Prostate gland (tissue), 2 donors: ENCODE results near the gene LMTK2. TPM values are rescaled to one million over a fixed set of nuclear protein-coding genes. Genes with fewer than 3 reads are reported as not detected.

Source experiments
- DNase-seq: peaks from one replicate; pipeline ENCODE4 v3.0.0-alpha.2; 2019; ENCODE audit warnings: low spot score
- H3K27ac ChIP-seq, 2 donors: fragments of 200-600 bp; sonication (generic); 2 replicates each; pipeline ENCODE4 v1.5.1; 2017 to 2019
- H3K27me3 ChIP-seq: fragments of 200-600 bp; sonication (generic); replicated peaks from 2 replicates; pipeline ENCODE4 v1.5.1; 2019; ENCODE audit not compliant: insufficient read depth
- H3K36me3 ChIP-seq, 2 donors: fragments of 200-600 bp; sonication (generic); 1 replicate in 1 of 2; 2 replicates in 1 of 2; pipeline versions ENCODE4 v1.5.1 to v1.8.1; 2017 to 2019
- H3K4me1 ChIP-seq: fragments of 200-600 bp; sonication (generic); replicated peaks from 2 replicates; pipeline ENCODE4 v1.5.1; 2019
- H3K4me3 ChIP-seq, 2 donors: fragments of 200-600 bp; sonication (generic); 2 replicates each; pipeline ENCODE4 v1.5.1; 2017 to 2019
- H3K9me3 ChIP-seq: fragments of 200-600 bp; sonication (generic); 2 replicates; pipeline ENCODE4 v1.5.1; 2017
- CTCF ChIP-seq, 4 experiments: fragments of 200-600 bp in 2 of 4; fragments of 450-650 bp in 2 of 4; sonication (generic) in 2 of 4; IDR thresholded peaks; 1 replicate in 3 of 4; 2 replicates in 1 of 4; pipeline ENCODE4 v1.5.1; 2016 to 2019; ENCODE audit warnings: antibody characterized with exemption in 4 of 4, mild to moderate bottlenecking in 2 of 4, moderate library complexity in 2 of 4
- POLR2A ChIP-seq: fragments of 450-650 bp; IDR thresholded peaks from one replicate; pipeline ENCODE4 v1.6.1; 2016; ENCODE audit warnings: antibody characterized with exemption, mild to moderate bottlenecking
- POLR2AphosphoS5 ChIP-seq: sonication (generic); formaldehyde crosslinking; IDR thresholded peaks from one replicate; pipeline ENCODE4 v1.6.1; 2017; ENCODE audit warnings: antibody characterized with exemption
- WGBS: methylation state at CpG from one replicate; pipeline ENCODE4 v1.1.5; 2018; 5-methylcytosine and 5-hydroxymethylcytosine counted together
- intact Hi-C: fragments of 100-400 bp; cut with DNase I; formaldehyde crosslinking; loops from one replicate; pipeline ENCODE4 v1.14.2; 2022
- total RNA-seq, 2 donors: library from RNA; depleted of rRNA; stranded (reverse); fragments of >200 nt; gene quantifications; one replicate each; pipeline ENCODE4 v1.1.0, GENCODE V29; 2016

Gene LMTK2
- total RNA-seq, 2 donors from 2014 or later = 22.2 to 37.4 TPM

GRCh38 chr7:98224701-98225181, 118.1 kb downstream of the LMTK2 start:
- H3K4me3 ChIP-seq = no peak overlapping the region
- H3K27ac ChIP-seq = peak overlapping the region; percentile 71 to 79
- no peaks in the 10 kb centered on the region for H3K9me3 ChIP-seq
- TF ChIP-seq POLR2AphosphoS5 (no peak), POLR2A (no peak), CTCF (IDR thresholded peaks at IDR 0.05) (no peak)
- H3K27me3 ChIP-seq = no peaks in the 10 kb centered on the region
- intact Hi-C loops = no loop called here
- WGBS = 93% methylated on average over 20 of the region's 21 CpGs
- DNase-seq = no peak
- no peaks in the 10 kb centered on the region for H3K36me3 ChIP-seq
- peaks cover 25% of the 10 kb centered on the region for H3K4me1 ChIP-seq

GRCh38 chr7:98225913-98226614, 119.4 kb downstream of the LMTK2 start:
- intact Hi-C loops = no loop called here
- 66% methylated on average over 16 of the region's 16 CpGs for WGBS

GRCh38 chr7:98227939-98228338, 121.3 kb downstream of the LMTK2 start:
- no peaks in the 10 kb centered on the region for H3K9me3 ChIP-seq
- 90% methylated on average over 18 of the region's 18 CpGs for WGBS
- no peak overlapping the region for H3K27ac ChIP-seq
- intact Hi-C loops = no loop called here
- no peaks in the 10 kb centered on the region for H3K27me3 ChIP-seq
- no peaks in the 10 kb centered on the region for H3K36me3 ChIP-seq
- no peak overlapping the region for H3K4me3 ChIP-seq
- peaks cover 22% of the 10 kb centered on the region for H3K4me1 ChIP-seq
- TF ChIP-seq POLR2AphosphoS5 (no peak), CTCF (IDR thresholded peaks at IDR 0.05) (no peak), POLR2A (no peak)
- DNase-seq = no peak

More at GRCh38 chr7:98225913-98226614, 119.4 kb downstream of the LMTK2 start:
- peaks cover 25% of the 10 kb centered on the region for H3K4me1 ChIP-seq
- no peak overlapping the region for H3K4me3 ChIP-seq
- DNase-seq = peak; percentile 40
- no peaks in the 10 kb centered on the region for H3K27me3 ChIP-seq
- H3K36me3 ChIP-seq = no peaks in the 10 kb centered on the region
- peak; percentile 65 for TF ChIP-seq POLR2AphosphoS5
- TF ChIP-seq POLR2A = no peak
- peak overlapping the region; percentile 51 to 79 for H3K27ac ChIP-seq
- no peaks in the 10 kb centered on the region for H3K9me3 ChIP-seq

- H3K4me1 ChIP-seq = peaks cover 14% of the 10 kb centered on the region
- H3K9me3 ChIP-seq = no peaks in the 10 kb centered on the region
- H3K27me3 ChIP-seq = no peaks in the 10 kb centered on the region
- DNase-seq = no peak
- H3K27ac ChIP-seq = no peak overlapping the region
- H3K4me3 ChIP-seq = no peak overlapping the region
- no peaks in the 10 kb centered on the region for H3K36me3 ChIP-seq
- 87% methylated on average over 16 of the region's 16 CpGs for WGBS
- TF ChIP-seq CTCF (IDR thresholded peaks at IDR 0.05) (no peak), POLR2A (no peak), POLR2AphosphoS5 (no peak)
- intact Hi-C loops = no loop called here
Observed at GRCh38 chr7:98228801-98229200, 122.1 kb downstream of the LMTK2 start.

- Histone ChIP-seq H3K27ac (no peak overlapping the region), H3K4me3 (no peak overlapping the region), H3K27me3 (no peaks in the 10 kb centered on the region), H3K4me1 (peaks cover 9% of the 10 kb centered on the region), H3K9me3 (no peaks in the 10 kb centered on the region), H3K36me3 (no peaks in the 10 kb centered on the region)
- TF ChIP-seq CTCF (IDR thresholded peaks at IDR 0.05) (no peak), POLR2AphosphoS5 (no peak), POLR2A (no peak)
- intact Hi-C loops = no loop called here
- WGBS = 91% methylated on average over 7 of the region's 11 CpGs
- no peak for DNase-seq
Observed at GRCh38 chr7:98229441-98229840, 122.8 kb downstream of the LMTK2 start.
